SK-N-SH (cell line): ENCODE data around the gene MEIKIN. TPM values are rescaled to one million over a fixed set of nuclear protein-coding genes. Genes with fewer than 3 reads are reported as not detected.

ENCODE experiments used
- CTCF ChIA-PET: fragments of 300-600, 350-600 bp; formaldehyde crosslinking; extraction: SDS; loops from one replicate; lab custom pipeline; 2021; lab: Yijun Ruan, JAX
- POLR2A ChIA-PET: fragments of 350-600 bp; sonication (Branson Sonifier 250); formaldehyde crosslinking; extraction: SDS; loops from one replicate; lab custom pipeline; 2020; ENCODE audit warnings: antibody characterized with exemption, inconsistent platforms; lab: Yijun Ruan, JAX
- DNase-seq: peaks from one replicate; pipeline ENCODE4 v3.0.0; 2012
- H2AFZ ChIP-seq: fragments of 200-600 bp; sonication (generic); 2 replicates; pipeline ENCODE4 v1.8.1; 2016; ENCODE audit warnings: antibody characterized with exemption, mild to moderate bottlenecking, low read depth
- H3F3A ChIP-seq: fragments of 200-600 bp; sonication (generic); replicated peaks from 2 replicates; pipeline ENCODE3; 2016; ENCODE audit warnings: antibody characterized with exemption, mild to moderate bottlenecking; ENCODE audit not compliant: insufficient read depth
- H3K27ac ChIP-seq, 2 experiments: fragments of 200-500 bp in 1 of 2; fragments of 200-600 bp in 1 of 2; sonication (Bioruptor generic) in 1 of 2; sonication (generic), shearing (Covaris generic) in 1 of 2; 2 replicates each; pipeline versions ENCODE4 v1.5.1 to v1.6.1; 2014 to 2016; ENCODE audit warnings: low read depth in 2 of 2, inconsistent platforms in 1 of 2, low read length in 1 of 2, mild to moderate bottlenecking in 1 of 2, mixed read lengths in 1 of 2
- H3K27me3 ChIP-seq: fragments of 200-600 bp; sonication (generic), shearing (Covaris generic); 2 replicates; pipeline ENCODE4 v1.6.1; 2016; ENCODE audit warnings: mixed run types; ENCODE audit not compliant: insufficient read depth
- H3K36me3 ChIP-seq, 2 experiments: fragments of 200-500 bp in 1 of 2; fragments of 200-600 bp in 1 of 2; sonication (Bioruptor generic) in 1 of 2; sonication (generic) in 1 of 2; replicated peaks in 1 of 2; 2 replicates each; pipeline versions ENCODE3 to v1.5.1; 2014 to 2016; ENCODE audit warnings: low read length in 1 of 2, mild to moderate bottlenecking in 1 of 2; ENCODE audit not compliant: insufficient read depth in 2 of 2, control insufficient read depth in 1 of 2
- H3K4me1 ChIP-seq, 2 experiments: fragments of 200-500 bp in 1 of 2; fragments of 200-600 bp in 1 of 2; sonication (Bioruptor generic) in 1 of 2; sonication (generic), shearing (Covaris generic) in 1 of 2; 2 replicates each; pipeline versions ENCODE4 v1.5.1 to v1.6.1; 2014 to 2016; ENCODE audit warnings: low read depth in 1 of 2, low read length in 1 of 2, mixed run types in 1 of 2; ENCODE audit not compliant: insufficient read depth in 2 of 2, control insufficient read depth in 1 of 2
- H3K4me2 ChIP-seq: fragments of 200-600 bp; sonication (generic), shearing (Covaris generic); 2 replicates; pipeline ENCODE4 v1.6.1; 2017; ENCODE audit warnings: mixed run types
- H3K4me3 ChIP-seq, 2 experiments: fragments of 200-500 bp in 1 of 2; fragments of 200-600 bp in 1 of 2; sonication (Bioruptor generic) in 1 of 2; sonication (generic), shearing (Covaris generic) in 1 of 2; 2 replicates each; pipeline versions ENCODE4 v1.5.1 to v1.8.1; 2014 to 2016; ENCODE audit warnings: low read depth in 2 of 2, inconsistent platforms in 1 of 2, low read length in 1 of 2, mild to moderate bottlenecking in 1 of 2, mixed read lengths in 1 of 2, moderate library complexity in 1 of 2
- H3K79me2 ChIP-seq: fragments of 200-600 bp; sonication (generic); 2 replicates; pipeline ENCODE4 v1.8.1; 2017; ENCODE audit warnings: mild to moderate bottlenecking; ENCODE audit not compliant: insufficient read depth
- H3K9ac ChIP-seq: fragments of 200-600 bp; sonication (generic); 2 replicates; pipeline ENCODE4 v1.6.1; 2017; ENCODE audit warnings: mixed run types
- H3K9me2 ChIP-seq: fragments of 200-600 bp; sonication (generic); 2 replicates; pipeline ENCODE4 v1.6.1; 2017; ENCODE audit warnings: mixed run types
- H3K9me3 ChIP-seq: fragments of 200-600 bp; sonication (generic); 2 replicates; pipeline ENCODE4 v1.6.1; 2017; ENCODE audit warnings: mixed run types, mild to moderate bottlenecking, moderate library complexity
- H4K20me1 ChIP-seq: fragments of 200-600 bp; sonication (generic); 2 replicates; pipeline ENCODE4 v1.6.1; 2017; ENCODE audit warnings: mild to moderate bottlenecking, mixed run types; ENCODE audit not compliant: insufficient read depth
- CTCF ChIP-seq: fragments of 200-600 bp; sonication (generic); IDR thresholded peaks from 2 replicates; pipeline ENCODE4 v1.6.1; 2017; ENCODE audit warnings: antibody characterized with exemption, mild to moderate bottlenecking, moderate library complexity
- ELF1 ChIP-seq: IDR thresholded peaks from 2 replicates; pipeline ENCODE4 v1.4.0; 2012
- EZH2phosphoT487 ChIP-seq: fragments of 200-600 bp; sonication (generic); IDR thresholded peaks from 2 replicates; pipeline ENCODE4 v1.6.1; 2017; ENCODE audit warnings: low read depth, mixed run types, mild to moderate bottlenecking, antibody characterized with exemption, moderate library complexity, borderline replicate concordance
- FOSL2 ChIP-seq: IDR thresholded peaks from 2 replicates; pipeline ENCODE4 v1.4.0; 2012; ENCODE audit warnings: low read depth, mild to moderate bottlenecking, moderate library complexity, borderline replicate concordance
- FOXM1 ChIP-seq: IDR thresholded peaks from 2 replicates; pipeline ENCODE4 v1.4.0; 2012; ENCODE audit warnings: low read depth, mild to moderate bottlenecking
- GABPA ChIP-seq: IDR thresholded peaks from 2 replicates; pipeline ENCODE4 v1.4.0; 2012; ENCODE audit warnings: low read depth, mild to moderate bottlenecking
- IRF3 ChIP-seq: fragments of 150-350 bp; IDR thresholded peaks from 2 replicates; pipeline ENCODE4 v1.6.1; 2016; ENCODE audit warnings: mild to moderate bottlenecking, low read depth, low read length
- NRF1 ChIP-seq: IDR thresholded peaks from 2 replicates; pipeline ENCODE4 v1.6.1; 2012; ENCODE audit warnings: low read depth, mild to moderate bottlenecking, low read length
- PBX3 ChIP-seq: IDR thresholded peaks from 2 replicates; pipeline ENCODE4; 2012
- POLR2AphosphoS5 ChIP-seq: IDR thresholded peaks from 2 replicates; pipeline ENCODE4 v1.6.1; 2012; ENCODE audit warnings: low read depth, low read length
- RAD21 ChIP-seq: IDR thresholded peaks from 2 replicates; pipeline ENCODE4 v1.6.1; 2012; ENCODE audit warnings: mild to moderate bottlenecking, low read length
- RCOR1 ChIP-seq: fragments of 150-350 bp; IDR thresholded peaks from 2 replicates; pipeline ENCODE4 v1.6.1; 2017; ENCODE audit warnings: antibody characterized with exemption, low read length
- SMC3 ChIP-seq: IDR thresholded peaks from 2 replicates; pipeline ENCODE4 v1.6.1; 2012; ENCODE audit warnings: low read depth, low read length, improper control_type of control experiment
- TCF12 ChIP-seq: IDR thresholded peaks from 2 replicates; pipeline ENCODE4 v1.4.0; 2012
- TEAD4 ChIP-seq: IDR thresholded peaks from 2 replicates; pipeline ENCODE4 v1.4.0; 2012; ENCODE audit warnings: mild to moderate bottlenecking, borderline replicate concordance; ENCODE audit not compliant: insufficient read depth
- USF1 ChIP-seq: IDR thresholded peaks from 2 replicates; pipeline ENCODE4 v1.4.0; 2012; ENCODE audit warnings: low read depth, borderline replicate concordance
- YY1 ChIP-seq: IDR thresholded peaks from 2 replicates; pipeline ENCODE4 v1.4.0; 2012; ENCODE audit warnings: low read depth, mild to moderate bottlenecking
- ZBTB33 ChIP-seq: IDR thresholded peaks from 2 replicates; pipeline ENCODE4 v1.4.0; 2012; ENCODE audit warnings: low read depth, borderline replicate concordance
- polyA plus RNA-seq, 3 experiments: library from polyadenylated mRNA; depleted of rRNA; stranded (reverse); fragments of >200 nt; gene quantifications; 2 replicates each; pipeline ENCODE4 v1.2.3, GENCODE V29; 2012
- TF ChIP-seq, protein P1 (sequence below): IDR thresholded peaks from 2 replicates; pipeline ENCODE4 v1.4.0; 2012; ENCODE audit warnings: low read depth

MEIKIN gene
- polyA plus RNA-seq, 1 of the 3 experiments (the other 2 are of a cell fraction) = not detected

GRCh38 chr5:131914472-131914871 is 31.0 kb downstream of the MEIKIN start:
- TF ChIP-seq RCOR1 = no peak
- TF ChIP-seq RAD21 = no peak
- TF ChIP-seq TCF12 = no peak
- no peak for TF ChIP-seq FOSL2
- TF ChIP-seq, protein P1, sequence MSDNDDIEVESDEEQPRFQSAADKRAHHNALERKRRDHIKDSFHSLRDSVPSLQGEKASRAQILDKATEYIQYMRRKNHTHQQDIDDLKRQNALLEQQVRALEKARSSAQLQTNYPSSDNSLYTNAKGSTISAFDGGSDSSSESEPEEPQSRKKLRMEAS = no peak
- no peak for TF ChIP-seq TEAD4
- no peak for TF ChIP-seq IRF3
- TF ChIP-seq NRF1 = no peak
- TF ChIP-seq CTCF = no peak
- no peak for TF ChIP-seq ELF1
- no peak for TF ChIP-seq ZBTB33
- no peak for TF ChIP-seq YY1
- TF ChIP-seq SMC3 = no peak
- TF ChIP-seq EZH2phosphoT487 = no peak
- TF ChIP-seq PBX3 = no peak
- TF ChIP-seq FOXM1 = no peak
- no peak for TF ChIP-seq POLR2AphosphoS5
- no peak for TF ChIP-seq USF1
- TF ChIP-seq GABPA = no peak
- no peaks in the 10 kb centered on the region for H4K20me1 ChIP-seq
- DNase-seq = no peak

More at GRCh38 chr5:131914472-131914871, 31.0 kb downstream of the MEIKIN start:
- H3K36me3 ChIP-seq = no peaks in the 10 kb centered on the region
- no peaks in the 10 kb centered on the region for H3K4me1 ChIP-seq
- ChIA-PET POLR2A (no interaction called here), CTCF (interaction anchor here (1.6 kb wide), 1 partner anchor 18 kb away, joined by 4 read pairs; no protein-coding TSS in a partner anchor)
- no peaks in the 10 kb centered on the region for H3F3A ChIP-seq
- H3K9ac ChIP-seq = no peak overlapping the region
- no peaks in the 10 kb centered on the region for H3K9me2 ChIP-seq
- no peaks in the 10 kb centered on the region for H3K79me2 ChIP-seq
- no peaks in the 10 kb centered on the region for H3K9me3 ChIP-seq
- no peaks in the 10 kb centered on the region for H3K27me3 ChIP-seq
- no peak overlapping the region for H3K27ac ChIP-seq
- H3K4me2 ChIP-seq = no peak overlapping the region
- no peak overlapping the region for H2AFZ ChIP-seq
- no peak overlapping the region for H3K4me3 ChIP-seq
